LNCaP clone FGC (cell line): ENCODE measurements around the gene DEFB114.
"Not testable (repeated sequence)": the region's sequence is repeated elsewhere in the genome, so short reads cannot be mapped to it uniquely, and the experiment has no call there.

Experiments used
- DNase-seq: peaks from one replicate; pipeline ENCODE4 v3.0.0-alpha.2; 2011; ENCODE audit warnings: low read depth
- H3K4me3 ChIP-seq: 2 replicates; pipeline ENCODE4 v1.5.1; 2011; ENCODE audit warnings: mild to moderate bottlenecking, low read depth, low read length, control low read depth
- CTCF ChIP-seq: IDR thresholded peaks from 2 replicates; pipeline ENCODE4 v1.5.1; 2012; ENCODE audit warnings: mild to moderate bottlenecking; ENCODE audit not compliant: control insufficient read depth, insufficient read depth; ENCODE audit errors: extremely low read depth

The DEFB114 gene

GRCh38 chr6:49966334-49966733 is 2.4 kb upstream of the DEFB114 start:
- no peak for TF ChIP-seq CTCF
- DNase-seq: no peak

GRCh38 chr6:49958180-49958579 is 5.8 kb downstream of the DEFB114 start:
- DNase-seq: no peak
- no peak for TF ChIP-seq CTCF
- no peak overlapping the region for H3K4me3 ChIP-seq

More at GRCh38 chr6:49966334-49966733, 2.4 kb upstream of the DEFB114 start:
- H3K4me3 ChIP-seq: no peak overlapping the region

- no peak for TF ChIP-seq CTCF
- DNase-seq: no peak
These were observed 8.1 kb downstream of the DEFB114 start for GRCh38 chr6:49955847-49956246.

DNA sequence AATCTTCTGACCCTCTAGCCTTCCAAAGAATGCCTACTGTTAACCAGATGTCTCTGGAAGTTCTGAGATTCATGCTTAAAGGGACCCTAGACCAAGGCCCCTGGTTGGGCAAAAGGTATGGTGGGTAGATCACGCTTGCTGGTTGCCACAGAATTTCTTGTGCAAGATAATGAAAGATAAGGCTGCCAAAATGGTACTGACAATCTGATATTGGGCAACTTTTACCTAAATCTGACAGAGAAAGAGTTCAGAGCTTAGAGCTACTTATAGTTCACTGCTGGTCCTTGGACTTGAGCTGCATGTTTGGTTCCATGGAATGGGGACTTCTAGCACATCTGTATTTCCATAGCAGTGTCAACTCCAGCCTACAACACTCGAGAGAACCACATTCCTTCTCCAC is 12.0 kb downstream of the DEFB114 start:
- no peak for DNase-seq
- TF ChIP-seq CTCF: no peak
- H3K4me3 ChIP-seq: no peak overlapping the region

More at GRCh38 chr6:49955847-49956246, 8.1 kb downstream of the DEFB114 start:
- no peak overlapping the region for H3K4me3 ChIP-seq

DNA sequence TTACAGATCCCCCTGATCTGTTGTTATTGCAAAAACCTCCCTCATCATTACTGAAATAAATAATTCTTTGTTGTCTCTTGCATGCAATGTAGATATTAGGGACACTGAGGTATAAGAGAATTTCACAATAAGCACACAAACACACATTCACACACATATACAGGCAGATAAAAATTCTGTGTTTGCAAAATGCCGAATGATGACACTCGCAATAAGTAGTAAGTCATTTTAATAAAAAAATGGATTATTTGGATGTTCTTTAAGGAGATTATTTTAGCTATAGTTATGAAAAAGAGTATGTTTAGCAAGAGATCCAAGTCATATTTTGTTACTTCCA is 13.6 kb downstream of the DEFB114 start:
- H3K4me3 ChIP-seq: no peak overlapping the region
- TF ChIP-seq CTCF: no peak
- DNase-seq: no peak

- no peak for DNase-seq
- H3K4me3 ChIP-seq: no peak overlapping the region
- no peak for TF ChIP-seq CTCF
These were observed 14.9 kb downstream of the DEFB114 start for GRCh38 chr6:49949062-49949461.

DNA sequence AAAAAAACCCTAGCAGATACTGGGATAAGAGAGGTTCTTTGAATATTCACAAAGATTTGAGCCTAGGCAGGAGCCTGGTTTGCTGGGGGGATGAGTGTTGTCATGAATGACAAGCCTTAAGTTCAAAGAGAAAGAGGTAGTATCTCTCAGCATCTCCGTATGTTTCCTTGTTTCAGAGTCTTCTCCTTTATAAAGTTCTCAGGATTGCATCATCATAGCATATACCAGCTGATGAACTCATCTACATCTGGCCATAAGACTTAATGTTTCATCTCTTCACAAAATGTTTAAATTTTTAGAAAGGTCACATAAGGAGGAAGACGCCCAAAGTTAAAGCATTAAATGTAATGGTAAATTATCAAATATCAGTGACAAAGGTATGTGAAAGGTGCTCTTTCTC is 17.1 kb downstream of the DEFB114 start:
- H3K4me3 ChIP-seq: no peak overlapping the region
- TF ChIP-seq CTCF: no peak
- DNase-seq: no peak

DNA sequence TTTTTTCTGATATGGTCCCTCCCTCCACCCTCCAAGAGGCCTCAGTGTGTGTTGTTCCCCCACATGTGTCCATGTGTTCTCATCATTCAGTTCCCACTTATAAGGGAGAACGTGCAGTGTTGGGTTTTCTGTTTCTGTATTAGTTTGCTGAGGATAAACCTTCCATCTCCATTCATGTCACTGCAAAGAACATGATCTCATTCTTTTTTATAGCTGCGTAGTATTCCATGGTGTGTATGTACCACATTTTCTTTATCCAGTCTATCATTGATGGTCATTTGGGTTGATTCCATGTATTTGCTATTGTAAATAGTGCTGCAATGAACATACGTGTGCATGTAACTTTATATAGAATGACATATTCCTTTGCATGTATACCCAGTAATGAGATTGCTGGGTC is 19.9 kb downstream of the DEFB114 start:
- DNase-seq, H3K4me3 ChIP-seq: not testable (repeated sequence)
